CD4-positive, alpha-beta T cell treated with Interleukin-21 for 1 hour (primary cell): ENCODE data around the gene DCLK1.

Source experiments
- DNase-seq: peaks from one replicate; pipeline ENCODE4 v3.0.0-alpha.2; 2020

DCLK1 gene

GRCh38 chr13:35729926-35730627 lies 401.1 kb downstream of the DCLK1 start:
- no peak for DNase-seq

GRCh38 chr13:35727881-35728280 lies 403.3 kb downstream of the DCLK1 start:
- DNase-seq, result no peak

GRCh38 chr13:35724446-35724845 lies 406.7 kb downstream of the DCLK1 start:
- no peak for DNase-seq

GRCh38 chr13:35723821-35724220 lies 407.4 kb downstream of the DCLK1 start:
- DNase-seq, result no peak

- no peak for DNase-seq
Measured at GRCh38 chr13:35723053-35723461, 408.1 kb downstream of the DCLK1 start.

- no peak for DNase-seq
Measured at GRCh38 chr13:35722458-35723052, 408.6 kb downstream of the DCLK1 start.

- peak; percentile 10 for DNase-seq
Measured at GRCh38 chr13:35720690-35721554, 410.3 kb downstream of the DCLK1 start.

- DNase-seq, result no peak
Measured at GRCh38 chr13:35720290-35720689, 410.9 kb downstream of the DCLK1 start.
